BE2C (cell line): ENCODE measurements around the gene RPL18A.

ENCODE experiments used
- DNase-seq: peaks from one replicate; pipeline ENCODE4 v3.0.0-alpha.2; 2020
- H3K27me3 ChIP-seq: fragments of 250-450 bp; sonication (Bioruptor Pico); 2 replicates; pipeline ENCODE4 v1.5.1; 2020; ENCODE audit warnings: mild to moderate bottlenecking
- H3K36me3 ChIP-seq: fragments of 250-450 bp; sonication (Bioruptor Pico); 2 replicates; pipeline ENCODE4 v1.5.1; 2020; ENCODE audit warnings: mild to moderate bottlenecking
- H3K4me1 ChIP-seq: fragments of 250-450 bp; sonication (Bioruptor Pico); 2 replicates; pipeline ENCODE4 v1.5.1; 2020
- H3K4me3 ChIP-seq: 2 replicates; pipeline ENCODE4 v1.5.1; 2011; ENCODE audit warnings: low read depth, low read length
- H3K9me3 ChIP-seq: fragments of 250-450 bp; sonication (Bioruptor Pico); 2 replicates; pipeline ENCODE4 v1.5.1; 2020
- TF ChIP-seq, protein P1 (sequence below): IDR thresholded peaks from 2 replicates; pipeline ENCODE4 v1.5.1; 2012; ENCODE audit warnings: mild to moderate bottlenecking, low read depth, low read length

Gene RPL18A

DNA sequence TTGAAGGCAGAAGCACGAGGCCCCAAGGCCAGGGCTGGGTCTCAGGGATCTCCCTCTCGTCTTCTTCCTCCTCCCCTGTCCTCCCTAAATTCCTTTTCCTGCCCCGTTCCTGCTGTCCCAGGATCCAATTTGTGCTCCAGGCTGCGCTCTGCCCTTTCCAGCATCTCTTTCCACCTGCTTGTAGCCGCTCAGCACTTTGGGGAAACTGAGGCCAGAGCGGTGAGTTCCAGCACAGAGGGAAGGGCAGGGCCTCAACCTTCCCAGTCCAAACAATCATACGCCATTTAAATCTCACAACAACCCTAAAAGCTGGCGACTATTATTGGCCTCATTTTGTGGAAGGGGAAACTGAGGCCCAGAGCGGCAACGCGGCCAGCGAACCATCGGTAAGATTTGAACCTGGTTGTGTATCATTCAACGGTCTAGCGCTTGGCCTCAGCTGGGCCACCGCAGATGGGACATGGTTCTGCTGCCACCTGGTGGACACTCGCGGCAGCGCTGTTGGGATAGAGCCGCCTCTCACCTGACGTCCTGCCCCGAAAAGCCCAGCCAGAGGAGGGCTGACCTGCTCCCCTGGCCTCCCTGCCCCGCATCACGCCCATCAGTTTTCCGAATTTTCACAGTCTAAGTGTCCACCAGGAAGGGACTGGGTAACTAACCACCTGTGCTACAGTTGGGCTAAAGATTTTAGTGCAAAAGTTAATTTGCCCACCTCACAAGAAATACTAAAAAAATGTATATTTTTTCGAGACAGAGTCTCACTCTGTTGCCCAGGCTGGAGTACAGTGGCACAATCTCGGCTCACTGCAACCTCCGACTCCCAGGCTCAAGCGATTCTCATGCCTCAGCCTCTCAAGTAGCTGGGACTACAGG lies 4.2 kb upstream of the RPL18A start:
- TF ChIP-seq, protein P1, sequence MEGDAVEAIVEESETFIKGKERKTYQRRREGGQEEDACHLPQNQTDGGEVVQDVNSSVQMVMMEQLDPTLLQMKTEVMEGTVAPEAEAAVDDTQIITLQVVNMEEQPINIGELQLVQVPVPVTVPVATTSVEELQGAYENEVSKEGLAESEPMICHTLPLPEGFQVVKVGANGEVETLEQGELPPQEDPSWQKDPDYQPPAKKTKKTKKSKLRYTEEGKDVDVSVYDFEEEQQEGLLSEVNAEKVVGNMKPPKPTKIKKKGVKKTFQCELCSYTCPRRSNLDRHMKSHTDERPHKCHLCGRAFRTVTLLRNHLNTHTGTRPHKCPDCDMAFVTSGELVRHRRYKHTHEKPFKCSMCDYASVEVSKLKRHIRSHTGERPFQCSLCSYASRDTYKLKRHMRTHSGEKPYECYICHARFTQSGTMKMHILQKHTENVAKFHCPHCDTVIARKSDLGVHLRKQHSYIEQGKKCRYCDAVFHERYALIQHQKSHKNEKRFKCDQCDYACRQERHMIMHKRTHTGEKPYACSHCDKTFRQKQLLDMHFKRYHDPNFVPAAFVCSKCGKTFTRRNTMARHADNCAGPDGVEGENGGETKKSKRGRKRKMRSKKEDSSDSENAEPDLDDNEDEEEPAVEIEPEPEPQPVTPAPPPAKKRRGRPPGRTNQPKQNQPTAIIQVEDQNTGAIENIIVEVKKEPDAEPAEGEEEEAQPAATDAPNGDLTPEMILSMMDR: peak; percentile 97
- no peaks in the 10 kb centered on the region for H3K4me1 ChIP-seq
- H3K36me3 ChIP-seq: peaks cover 8% of the 10 kb centered on the region
- DNase-seq: peak; percentile 86
- H3K9me3 ChIP-seq: no peaks in the 10 kb centered on the region
- H3K27me3 ChIP-seq: no peaks in the 10 kb centered on the region
- no peak overlapping the region for H3K4me3 ChIP-seq

DNA sequence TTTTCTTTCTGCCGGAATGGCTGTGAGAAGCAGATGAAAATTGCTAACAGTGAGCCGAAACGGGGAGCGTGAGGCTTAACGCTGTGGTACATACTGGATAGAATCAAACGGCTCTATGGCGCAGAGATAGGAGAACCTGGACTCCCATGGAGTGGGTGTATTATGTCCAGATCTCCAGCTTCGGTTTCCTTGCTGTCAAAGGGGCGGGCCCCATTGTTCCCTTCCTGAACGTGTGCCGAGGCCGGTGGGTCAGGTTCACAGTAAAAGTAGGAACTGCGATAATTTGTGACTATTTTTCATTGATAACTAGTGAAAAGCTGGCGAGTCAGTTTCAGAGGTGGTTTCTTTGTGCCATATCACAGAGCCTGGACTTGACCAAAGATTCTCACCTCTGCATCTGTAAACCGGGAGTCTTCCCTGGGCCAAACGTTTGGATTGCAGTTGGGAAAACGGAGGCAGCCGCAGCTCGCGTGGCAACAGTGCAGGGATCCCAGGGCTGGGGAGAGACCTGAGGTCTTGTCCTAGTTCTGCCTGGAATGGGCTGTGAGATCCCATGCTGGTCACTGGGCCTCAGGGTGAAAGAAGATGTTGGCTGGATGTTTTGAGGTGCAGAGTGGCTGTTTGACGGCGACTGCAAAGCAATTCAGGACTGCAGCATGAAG lies 752 bp downstream of the RPL18A start:
- peaks cover 53% of the 10 kb centered on the region for H3K36me3 ChIP-seq
- TF ChIP-seq, protein P1: no peak

DNA sequence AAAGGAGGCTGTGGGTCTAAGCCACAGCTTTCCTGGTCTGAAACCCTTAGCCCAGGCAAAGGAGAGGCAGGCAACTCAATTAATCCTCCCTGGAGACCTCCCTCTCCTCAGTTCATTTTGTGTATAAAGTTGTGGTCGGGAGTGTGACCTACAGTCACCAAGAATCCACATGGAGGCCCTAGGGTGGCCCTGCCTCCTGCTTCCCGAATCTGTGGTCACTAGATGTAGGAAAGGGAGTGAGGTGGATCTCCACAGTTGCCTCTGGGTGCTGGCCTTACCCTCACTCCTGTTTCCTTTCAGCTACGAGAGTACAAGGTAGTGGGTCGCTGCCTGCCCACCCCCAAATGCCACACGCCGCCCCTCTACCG lies 1.3 kb downstream of the RPL18A start:
- Histone ChIP-seq H3K4me1 (no peaks in the 10 kb centered on the region), H3K4me3 (peak overlapping the region; percentile 81), H3K36me3 (peaks cover 53% of the 10 kb centered on the region), H3K27me3 (no peaks in the 10 kb centered on the region), H3K9me3 (no peaks in the 10 kb centered on the region)
- TF ChIP-seq, protein P1: no peak
- no peak for DNase-seq

More for the DNA sequence above, 752 bp downstream of the RPL18A start:
- no peaks in the 10 kb centered on the region for H3K4me1 ChIP-seq
- H3K27me3 ChIP-seq: no peaks in the 10 kb centered on the region
- no peak for DNase-seq
- peak overlapping the region; percentile 81 for H3K4me3 ChIP-seq
- no peaks in the 10 kb centered on the region for H3K9me3 ChIP-seq

DNA sequence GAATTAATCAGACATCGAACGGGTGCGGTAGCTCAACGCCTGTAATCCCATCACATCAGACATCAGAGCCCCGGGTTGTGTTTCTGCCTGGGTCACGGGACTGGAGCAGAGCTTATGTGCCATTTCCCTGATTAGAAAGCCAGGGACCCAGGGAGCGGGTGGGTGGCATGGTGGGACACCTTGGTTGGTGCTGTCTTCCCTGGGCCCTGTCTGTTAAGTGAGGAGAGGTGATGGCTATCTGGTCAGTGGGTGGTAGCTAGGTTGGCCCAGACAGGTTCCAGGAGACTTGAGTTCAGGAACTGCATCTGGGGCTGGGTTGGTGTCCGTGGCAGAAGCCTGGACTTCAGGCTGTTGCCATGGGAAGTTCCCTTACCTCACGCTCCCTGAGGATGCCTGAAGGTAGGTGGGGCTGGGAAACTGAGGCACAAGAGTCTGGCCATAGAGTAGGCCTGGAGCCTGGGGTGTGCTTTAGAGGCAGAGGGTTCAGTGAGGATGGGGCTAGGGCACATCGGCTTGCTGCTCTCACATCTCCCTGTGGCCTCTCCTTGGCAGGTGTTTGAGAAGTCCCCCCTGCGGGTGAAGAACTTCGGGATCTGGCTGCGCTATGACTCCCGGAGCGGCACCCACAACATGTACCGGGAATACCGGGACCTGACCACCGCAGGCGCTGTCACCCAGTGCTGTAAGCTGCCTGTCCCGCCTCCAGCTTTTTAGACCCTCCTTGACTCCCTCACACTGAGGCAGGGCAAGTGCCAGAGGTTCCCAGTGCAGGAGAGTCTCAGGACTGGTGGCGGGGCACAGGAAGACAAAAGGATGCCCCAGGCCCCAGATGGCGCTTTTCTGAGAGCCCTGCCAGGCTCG lies 2.1 kb downstream of the RPL18A start:
- TF ChIP-seq, protein P1: no peak
- Histone ChIP-seq H3K36me3 (peaks cover 53% of the 10 kb centered on the region), H3K9me3 (no peaks in the 10 kb centered on the region), H3K4me1 (no peaks in the 10 kb centered on the region), H3K4me3 (peak overlapping the region; percentile 81), H3K27me3 (no peaks in the 10 kb centered on the region)
- DNase-seq: no peak

DNA sequence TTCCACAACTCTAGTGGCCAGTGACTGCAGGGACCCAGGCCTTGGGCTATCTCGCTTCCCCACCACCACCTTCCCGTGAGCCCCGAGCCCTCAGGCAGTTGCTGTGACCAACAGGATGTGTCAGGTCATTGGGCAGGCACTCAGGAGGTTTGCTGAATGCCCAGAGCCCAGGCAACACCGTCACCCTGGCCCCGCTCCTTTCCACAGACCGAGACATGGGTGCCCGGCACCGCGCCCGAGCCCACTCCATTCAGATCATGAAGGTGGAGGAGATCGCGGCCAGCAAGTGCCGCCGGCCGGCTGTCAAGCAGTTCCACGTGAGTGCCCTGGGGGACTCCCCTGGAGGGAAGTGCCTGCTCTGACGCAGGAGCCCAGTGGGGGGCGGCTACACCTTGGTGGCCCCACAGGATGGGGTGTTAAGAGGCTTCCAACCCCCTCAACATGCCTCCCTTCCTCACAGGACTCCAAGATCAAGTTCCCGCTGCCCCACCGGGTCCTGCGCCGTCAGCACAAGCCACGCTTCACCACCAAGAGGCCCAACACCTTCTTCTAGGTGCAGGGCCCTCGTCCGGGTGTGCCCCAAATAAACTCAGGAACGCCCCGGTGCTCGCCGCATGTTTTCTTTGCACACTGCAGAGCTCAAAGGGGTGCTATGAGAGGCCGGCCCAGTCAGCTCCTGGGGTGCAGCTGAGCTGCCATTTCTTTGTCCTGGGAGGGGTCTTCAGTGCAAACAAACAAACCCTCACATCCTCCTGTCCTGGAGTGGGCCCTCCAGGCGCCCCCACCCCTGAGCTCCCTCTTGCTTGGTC lies 3.2 kb downstream of the RPL18A start:
- TF ChIP-seq, protein P1: no peak
- no peak for DNase-seq
- H3K4me3 ChIP-seq: peak overlapping the region; percentile 15
- no peaks in the 10 kb centered on the region for H3K4me1 ChIP-seq
- peaks cover 3% of the 10 kb centered on the region; the same call in 1 of the 2 replicates for H3K27me3 ChIP-seq
- H3K36me3 ChIP-seq: peaks cover 53% of the 10 kb centered on the region
- no peaks in the 10 kb centered on the region for H3K9me3 ChIP-seq
